ENCODE data around the gene NSFL1C. TPM values are rescaled to one million over a fixed set of nuclear protein-coding genes. Genes with fewer than 3 reads are reported as not detected.

The NSFL1C gene
- total and polyA plus RNA-seq, 2 of the 4 experiments (the other 2 are of a cell fraction) = 33.0 to 40.3 TPM

DNA sequence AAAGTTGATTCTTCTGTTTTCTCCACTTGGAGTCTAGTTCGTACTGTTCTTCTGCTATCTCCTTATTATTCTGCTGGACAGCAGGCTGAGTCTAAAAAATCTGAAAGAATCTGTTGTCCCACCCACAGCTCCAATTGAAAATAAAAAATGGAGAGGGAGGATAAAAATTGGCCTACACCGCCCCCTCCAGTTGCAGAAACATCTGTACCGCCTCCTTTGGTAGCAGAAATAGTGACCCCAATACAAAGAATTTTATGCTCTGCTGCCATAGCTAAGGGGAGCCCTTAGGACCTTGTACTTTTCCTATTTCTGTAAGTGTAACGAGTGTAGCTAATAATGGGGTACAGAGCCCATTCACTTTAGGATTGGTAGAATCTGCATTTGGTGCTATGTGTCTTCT lies 68.9 kb downstream of the NSFL1C start:
- Histone ChIP-seq H3K23ac (ENCODE audit: low read depth, low read length) (no peak overlapping the region), H3K18ac (ENCODE audit: low read depth, low read length) (no peak overlapping the region), H3K9me1 (ENCODE audit: insufficient read depth, low read length) (peaks cover 13% of the 10 kb centered on the region), H2BK120ac (ENCODE audit: low read depth, low read length) (no peak overlapping the region), H4K5ac (ENCODE audit: low read depth, low read length) (no peak overlapping the region), H3K56ac (ENCODE audit: extremely low read depth, insufficient read depth, low read length) (no peak overlapping the region), H3K4me1 (ENCODE audit: control insufficient read depth, insufficient read depth, low read length) (peaks cover 8% of the 10 kb centered on the region), H3K79me1 (ENCODE audit: low read depth in 1 of 2, low read length in 2 of 2) (peaks cover 0 to 11% of the 10 kb centered on the region in 2 experiments; a peak in 2 of 4 replicates), H2BK15ac (ENCODE audit: low read depth, low read length) (no peak overlapping the region), H3K4me2 (ENCODE audit: low read depth, low read length) (no peak overlapping the region), H2AK9ac (replicated peaks; ENCODE audit: low read depth, low read length, poor library complexity) (no peak overlapping the region), H3K9me3 (ENCODE audit: control insufficient read depth, insufficient read depth, low read length) (no peaks in the 10 kb centered on the region), H2AFZ (replicated peaks; ENCODE audit: low read length, poor library complexity) (no peak overlapping the region), H3K14ac (replicated peaks; ENCODE audit: low read depth, low read length) (no peak overlapping the region), H3K4me3 (ENCODE audit: insufficient read depth, low read depth, low read length) (no peak overlapping the region), H2AK5ac (ENCODE audit: low read depth, low read length) (no peak overlapping the region; the same call in 1 of the 2 replicates), H2BK20ac (ENCODE audit: low read depth, low read length) (peak overlapping the region; percentile 18; the same call in 1 of the 2 replicates), H4K8ac (ENCODE audit: low read depth in 2 of 2, low read length in 2 of 2) (no peak overlapping the region), H3K4ac (ENCODE audit: low read depth, low read length) (no peak overlapping the region), H4K20me1 (ENCODE audit: insufficient read depth, low read length) (no peaks in the 10 kb centered on the region), H3K36me3 (ENCODE audit: control insufficient read depth, insufficient read depth, low read length) (no peaks in the 10 kb centered on the region), H3K27ac (ENCODE audit: insufficient read depth, low read length) (no peak overlapping the region), H3K9ac (ENCODE audit: low read depth, low read length) (no peak overlapping the region), H2BK5ac (ENCODE audit: low read depth, low read length, poor library complexity, severe bottlenecking) (no peak overlapping the region), H4K91ac (ENCODE audit: insufficient read depth, low read depth, low read length) (no peak overlapping the region), H3K27me3 (ENCODE audit: control insufficient read depth, insufficient read depth, low read length) (no peaks in the 10 kb centered on the region)
- ChIA-PET POLR2A (ENCODE audit: unreplicated experiment) (no interaction called here), CTCF (interaction anchor here (0.7 kb wide), 1 partner anchor 71 kb away, joined by 3 read pairs; no protein-coding TSS in a partner anchor)
- BruUV-seq (replicated peaks) = no TSS peak
- TF ChIP-seq RAD21 (IDR thresholded peaks at IDR 0.05; ENCODE audit: low read length) (peak; percentile 43), CEBPB (IDR thresholded peaks at IDR 0.05; ENCODE audit: low read depth, low read length) (no peak), SMC3 (IDR thresholded peaks at IDR 0.05; ENCODE audit: low read depth, low read length) (peak; percentile 33)
- TF ChIP-seq, protein P1, sequence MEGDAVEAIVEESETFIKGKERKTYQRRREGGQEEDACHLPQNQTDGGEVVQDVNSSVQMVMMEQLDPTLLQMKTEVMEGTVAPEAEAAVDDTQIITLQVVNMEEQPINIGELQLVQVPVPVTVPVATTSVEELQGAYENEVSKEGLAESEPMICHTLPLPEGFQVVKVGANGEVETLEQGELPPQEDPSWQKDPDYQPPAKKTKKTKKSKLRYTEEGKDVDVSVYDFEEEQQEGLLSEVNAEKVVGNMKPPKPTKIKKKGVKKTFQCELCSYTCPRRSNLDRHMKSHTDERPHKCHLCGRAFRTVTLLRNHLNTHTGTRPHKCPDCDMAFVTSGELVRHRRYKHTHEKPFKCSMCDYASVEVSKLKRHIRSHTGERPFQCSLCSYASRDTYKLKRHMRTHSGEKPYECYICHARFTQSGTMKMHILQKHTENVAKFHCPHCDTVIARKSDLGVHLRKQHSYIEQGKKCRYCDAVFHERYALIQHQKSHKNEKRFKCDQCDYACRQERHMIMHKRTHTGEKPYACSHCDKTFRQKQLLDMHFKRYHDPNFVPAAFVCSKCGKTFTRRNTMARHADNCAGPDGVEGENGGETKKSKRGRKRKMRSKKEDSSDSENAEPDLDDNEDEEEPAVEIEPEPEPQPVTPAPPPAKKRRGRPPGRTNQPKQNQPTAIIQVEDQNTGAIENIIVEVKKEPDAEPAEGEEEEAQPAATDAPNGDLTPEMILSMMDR (conservative IDR thresholded peaks at IDR 0.05; ENCODE audit: low read depth, low read length) = peak; percentile 46
- DNase-seq (peak; percentile 15), ATAC-seq (ENCODE audit: low read depth) (no peak)
- WGBS, 2 experiments (ENCODE audit: extremely low coverage in 2 of 2, insufficient read length in 1 of 2) = no CpG with 5 or more reads among the region's 4 CpGs
- dilution Hi-C loops (cut with HindIII; ENCODE audit: low sequenced_read_pairs, unreplicated experiment) = no loop called here
- in situ Hi-C loops (cut with MboI; ENCODE audit: low sequenced_read_pairs) = no loop called here
- intact Hi-C loops (cut with micrococcal nuclease) = loop anchor here (5.0 to 10.0 kb wide), 2 partner anchors 35 to 183 kb away; no protein-coding TSS in a partner anchor
